Left ventricle myocardium superior (tissue), 1 donor: ENCODE measurements around the gene GSE1. TPM values are rescaled to one million over a fixed set of nuclear protein-coding genes. Genes with fewer than 3 reads are reported as not detected.

Experiments
- ATAC-seq: fragments of 200-7000 bp; cut with Tn5 transposase; one replicate; pipeline ENCODE4 v1.9.1; 2020; ENCODE audit warnings: mild to moderate bottlenecking, moderate library complexity
- DNase-seq: peaks from one replicate; pipeline ENCODE4 v3.0.0-alpha.2; 2020
- intact Hi-C: fragments of 100-400 bp; cut with micrococcal nuclease; formaldehyde crosslinking; loops from one replicate; pipeline ENCODE4 v1.11.0; 2022
- total RNA-seq: library from RNA; stranded (reverse); fragmentation: NEBNext Ultra II Directional; extraction: Animal tissue kit (Norgen Biotek cat#: 25700); gene quantifications from one replicate; pipeline ENCODE4 v1.2.1, GENCODE V29; 2021
- donor health status: DM: no; HTN: yes; CAD: no; lungs with severe emphysema.

The GSE1 gene
- total RNA-seq, 1 donor from 2014 or later: 40.4 TPM

DNA sequence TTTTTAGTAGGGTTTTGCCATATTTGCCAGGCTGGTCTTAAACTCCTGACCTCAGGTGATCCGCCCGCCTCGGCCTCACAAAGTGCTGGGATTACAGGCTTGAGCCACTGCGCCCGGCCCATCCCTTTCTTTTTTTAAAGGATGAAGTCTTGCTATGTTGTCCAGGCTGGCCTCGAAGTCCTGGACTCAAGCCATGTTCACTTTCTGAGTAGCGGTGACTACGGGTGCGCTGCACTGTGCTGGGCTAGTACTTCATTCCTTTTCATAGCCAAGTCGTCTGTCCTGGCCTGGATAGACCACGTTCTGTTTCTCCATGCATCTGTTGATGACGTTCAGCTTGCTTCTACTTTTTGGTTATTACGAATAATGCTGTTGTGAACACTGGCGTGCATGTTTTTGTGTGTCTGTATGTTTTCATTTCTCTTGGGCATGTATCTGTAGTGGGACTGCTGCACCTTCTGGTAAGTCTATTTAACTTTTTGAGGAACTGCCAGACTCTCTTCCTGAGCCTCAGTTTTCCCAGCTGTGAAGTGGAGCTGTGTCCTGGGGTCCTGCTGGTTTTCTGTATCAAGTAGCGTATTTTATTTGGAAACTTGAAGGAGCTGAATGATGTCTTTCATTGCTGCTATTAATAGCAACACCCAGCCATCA lies 40.0 kb upstream of the GSE1 start:
- no peak for DNase-seq
- no peak for ATAC-seq
- intact Hi-C loops: no loop called here

- ATAC-seq (peak; percentile 79), DNase-seq (peak; percentile 84)
- intact Hi-C loops: no loop called here
Observed at GRCh38 chr16:85573696-85574641, 39.2 kb upstream of the GSE1 start.

DNA sequence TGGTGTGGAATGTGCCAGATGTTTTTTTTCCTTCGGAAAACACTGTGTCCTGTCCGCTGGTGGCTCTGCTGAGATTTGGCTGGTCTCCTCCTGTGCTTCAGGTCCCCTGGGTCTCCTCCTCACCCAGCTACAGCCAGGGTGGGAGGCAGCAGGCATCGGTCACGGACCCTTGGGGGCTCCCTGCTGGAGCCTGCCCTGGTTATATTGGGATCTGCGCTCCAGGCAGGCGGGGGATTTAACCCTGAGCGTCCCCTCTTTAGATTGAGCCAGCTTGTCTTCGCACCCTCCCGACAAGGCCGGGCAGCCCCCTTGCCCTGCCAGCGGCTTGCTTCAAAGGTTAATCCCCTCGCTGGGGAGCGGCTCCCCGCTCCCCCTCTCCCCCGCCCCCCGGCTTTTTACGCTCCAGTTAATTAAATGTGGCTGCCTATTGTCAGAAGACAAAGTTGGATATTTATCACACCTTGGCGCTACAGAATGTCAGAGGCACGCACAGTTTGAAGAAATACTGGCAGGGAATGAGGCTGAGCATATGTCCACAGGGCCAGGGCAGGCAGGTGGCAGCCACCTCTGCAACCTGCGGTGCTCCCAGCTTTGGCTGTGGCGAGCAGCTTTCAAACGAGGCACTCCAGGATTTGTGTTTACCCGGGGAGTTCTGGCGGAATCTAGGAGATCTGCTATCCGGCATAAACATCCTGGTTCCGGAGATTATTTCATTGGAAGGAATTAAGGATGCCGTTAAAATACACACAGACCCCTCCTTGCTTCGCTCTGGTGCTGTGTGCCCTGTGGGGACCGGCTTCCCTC lies 38.2 kb upstream of the GSE1 start:
- ATAC-seq (no peak), DNase-seq (no peak)
- intact Hi-C loops: no loop called here

GRCh38 chr16:85575920-85576319 lies 37.2 kb upstream of the GSE1 start:
- no peak for DNase-seq
- intact Hi-C loops: no loop called here
- no peak for ATAC-seq

DNA sequence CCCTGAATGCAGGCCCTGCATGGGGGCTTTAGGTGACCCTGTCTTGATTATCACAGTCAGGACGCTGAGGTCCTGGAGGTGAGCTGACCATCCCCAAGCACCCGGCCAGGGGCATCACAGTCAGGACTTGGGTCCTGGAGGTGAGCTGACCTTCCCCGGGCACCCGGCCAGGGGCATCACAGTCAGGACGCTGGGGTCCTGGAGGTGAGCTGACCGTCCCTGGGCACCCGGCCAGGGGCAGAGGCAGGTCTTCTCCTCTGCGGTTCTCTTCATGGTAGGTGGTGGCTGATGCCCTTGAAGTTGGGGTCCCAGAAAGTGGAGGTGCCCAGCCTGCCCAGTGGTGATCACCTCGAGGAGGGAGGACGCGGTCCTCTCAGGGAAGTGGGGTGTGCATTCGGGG lies 36.2 kb upstream of the GSE1 start:
- no peak for DNase-seq
- intact Hi-C loops: no loop called here
- ATAC-seq: no peak

GRCh38 chr16:85577899-85578598 lies 35.1 kb upstream of the GSE1 start:
- ATAC-seq: no peak
- no peak for DNase-seq
- intact Hi-C loops: no loop called here

DNA sequence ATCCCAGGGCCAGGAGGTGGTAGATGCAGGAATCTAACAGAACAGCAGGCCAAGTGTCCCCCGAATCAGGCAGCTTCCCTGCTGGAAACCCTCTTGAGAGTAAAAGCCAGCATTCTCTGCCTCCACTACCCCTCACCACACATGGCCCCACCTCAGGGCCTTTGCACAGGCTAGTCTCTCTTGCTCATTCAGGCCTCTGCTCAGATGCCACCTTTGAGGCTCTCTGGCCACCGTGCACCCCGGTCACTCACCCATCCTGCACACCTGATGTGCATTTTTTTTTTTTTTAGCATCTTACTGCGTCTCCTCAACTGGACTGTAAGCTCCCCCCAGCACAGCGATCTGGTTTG lies 34.5 kb upstream of the GSE1 start:
- intact Hi-C loops: no loop called here

GRCh38 chr16:85579191-85579590 lies 33.9 kb upstream of the GSE1 start:
- ATAC-seq: no peak

More for the DNA sequence above, 34.5 kb upstream of the GSE1 start:
- no peak for DNase-seq
- ATAC-seq: no peak

GRCh38 chr16:85579923-85580580 lies 33.1 kb upstream of the GSE1 start:
- no peak for ATAC-seq
- intact Hi-C loops: no loop called here

More at GRCh38 chr16:85579191-85579590, 33.9 kb upstream of the GSE1 start:
- intact Hi-C loops: no loop called here
- no peak for DNase-seq

GRCh38 chr16:85580684-85581083 lies 32.4 kb upstream of the GSE1 start:
- no peak for ATAC-seq
- no peak for DNase-seq
- intact Hi-C loops: no loop called here

More at GRCh38 chr16:85579923-85580580, 33.1 kb upstream of the GSE1 start:
- DNase-seq: no peak

GRCh38 chr16:85582229-85582991 lies 30.7 kb upstream of the GSE1 start:
- no peak for ATAC-seq
- intact Hi-C loops: no loop called here

DNA sequence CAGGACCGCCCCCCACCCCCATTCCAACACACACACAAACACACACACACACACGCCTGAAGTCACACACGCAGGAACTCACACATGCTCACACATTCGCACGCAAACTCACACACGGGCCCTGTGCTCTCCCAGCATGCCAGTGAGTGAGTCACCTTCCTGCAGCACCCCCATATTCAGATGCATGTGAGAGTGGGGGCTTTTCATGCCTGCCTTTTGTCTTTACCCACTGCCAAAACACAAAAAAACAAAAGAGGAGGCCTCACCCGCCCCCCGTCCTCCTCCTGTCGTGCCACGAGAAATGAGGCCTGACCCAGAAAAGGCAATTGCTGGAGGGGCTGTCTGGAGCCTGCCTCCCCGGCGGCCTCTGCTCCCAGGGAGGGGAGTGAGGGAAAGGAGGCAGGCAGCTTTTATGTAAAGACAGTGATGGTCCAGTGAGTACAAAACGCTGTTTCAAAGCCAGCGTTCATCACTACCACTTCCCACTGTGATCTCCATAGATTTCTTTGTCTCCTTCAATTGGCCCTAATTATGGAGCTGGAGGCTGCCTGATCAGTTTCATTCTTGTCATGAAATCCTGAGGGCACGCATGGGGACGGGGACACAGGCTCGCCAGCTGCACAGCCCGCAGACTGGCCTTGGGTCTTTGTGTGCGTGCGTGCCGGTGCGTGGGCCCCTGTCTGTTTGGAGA lies 29.5 kb upstream of the GSE1 start:
- intact Hi-C loops: no loop called here
- ATAC-seq: no peak

More at GRCh38 chr16:85582229-85582991, 30.7 kb upstream of the GSE1 start:
- DNase-seq: no peak

GRCh38 chr16:85584267-85584666 lies 28.9 kb upstream of the GSE1 start:
- DNase-seq (no peak), ATAC-seq (no peak)

More for the DNA sequence above, 29.5 kb upstream of the GSE1 start:
- DNase-seq: no peak

GRCh38 chr16:85584819-85585282 lies 28.3 kb upstream of the GSE1 start:
- DNase-seq (no peak), ATAC-seq (no peak)
- intact Hi-C loops: no loop called here

More at GRCh38 chr16:85584267-85584666, 28.9 kb upstream of the GSE1 start:
- intact Hi-C loops: no loop called here

GRCh38 chr16:85585711-85586110 lies 27.4 kb upstream of the GSE1 start:
- ATAC-seq (no peak), DNase-seq (no peak)
- intact Hi-C loops: no loop called here

DNA sequence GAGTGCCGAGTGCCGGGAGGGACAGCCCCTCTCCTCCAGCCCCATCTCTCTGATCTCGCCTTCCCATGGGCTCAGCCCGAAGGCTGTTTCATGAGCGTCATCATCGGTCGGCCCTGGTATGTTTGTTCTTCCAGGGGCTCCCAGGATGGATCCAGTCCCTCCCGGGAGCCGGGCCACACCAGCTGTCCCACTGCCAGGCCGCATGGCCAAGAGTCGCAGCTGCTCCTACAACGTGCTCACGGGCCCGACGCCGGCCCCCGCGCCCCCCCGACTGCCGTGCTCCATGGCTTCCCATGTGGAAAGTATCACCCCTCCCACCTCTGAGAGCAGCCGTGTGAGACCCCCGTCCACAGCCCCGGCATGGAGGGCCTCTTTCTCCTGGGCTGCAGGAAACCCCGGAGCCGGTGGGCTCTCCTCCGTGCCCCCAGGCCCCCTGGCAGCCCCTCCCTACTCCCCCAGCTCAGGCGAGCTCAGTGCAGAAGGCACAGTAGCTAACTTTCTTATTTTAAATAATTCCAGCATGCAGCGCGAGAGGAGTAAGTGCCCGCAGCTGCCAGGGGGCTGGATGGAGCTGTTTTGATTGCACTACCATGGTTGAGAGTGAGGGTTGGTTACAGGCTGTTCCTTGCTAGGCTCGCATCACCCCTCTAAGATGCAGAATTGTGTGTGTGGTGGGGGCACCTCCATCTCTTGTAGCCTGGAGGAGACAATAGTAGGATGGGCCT lies 26.6 kb upstream of the GSE1 start:
- DNase-seq: peak; percentile 59
- intact Hi-C loops: no loop called here
- ATAC-seq: peak; percentile 62
